CD4-positive, alpha-beta T cell treated with Interleukin-15 for 4 hours (primary cell): ENCODE results near the gene STAG2.
"Not testable (repeated sequence)": the region's sequence is repeated elsewhere in the genome, so short reads cannot be mapped to it uniquely, and the experiment has no call there.

ENCODE experiments used
- DNase-seq: peaks from one replicate; pipeline ENCODE4 v3.0.0-alpha.2; 2020; ENCODE audit warnings: low spot score

STAG2 gene

GRCh38 chrX:123961268-123962005, at the start of gene STAG2:
Gene STAG2, plus strand, starts transcription at chrX:123961706. Its CDS starts 60,922 bp downstream, at chrX:124022628.
- DNase-seq = peak; percentile 43

GRCh38 chrX:123917069-123917468, 44.4 kb upstream of the STAG2 start:
- DNase-seq = no peak

- DNase-seq = no peak
These were observed 43.3 kb upstream of the STAG2 start for GRCh38 chrX:123918106-123918721.

GRCh38 chrX:123920105-123920785, 41.3 kb upstream of the STAG2 start:
- no peak for DNase-seq

GRCh38 chrX:123923211-123923610, 38.3 kb upstream of the STAG2 start:
- DNase-seq = no peak

- DNase-seq = no peak
These were observed 37.3 kb upstream of the STAG2 start for GRCh38 chrX:123924186-123924585.

GRCh38 chrX:123927845-123928244, 33.7 kb upstream of the STAG2 start:
- DNase-seq = no peak

GRCh38 chrX:123932055-123932454, 29.5 kb upstream of the STAG2 start:
- DNase-seq = not testable (repeated sequence)

GRCh38 chrX:123943074-123943473, 18.4 kb upstream of the STAG2 start:
- DNase-seq = no peak

- no peak for DNase-seq
These were observed 18.0 kb upstream of the STAG2 start for GRCh38 chrX:123943488-123943887.

GRCh38 chrX:123949846-123950245, 11.7 kb upstream of the STAG2 start:
- no peak for DNase-seq

- DNase-seq = no peak
These were observed 2.0 kb upstream of the STAG2 start for GRCh38 chrX:123959281-123960063.

GRCh38 chrX:123960956-123961267, 594 bp upstream of the STAG2 start:
- DNase-seq = no peak

GRCh38 chrX:123962006-123962467, 531 bp downstream of the STAG2 start:
- peak; percentile 4 for DNase-seq

- peak; percentile 75 for DNase-seq
These were observed 1.4 kb downstream of the STAG2 start for GRCh38 chrX:123962794-123963373.

- DNase-seq = peak; percentile 1
These were observed 2.8 kb downstream of the STAG2 start for GRCh38 chrX:123964156-123964834.

- DNase-seq = no peak
These were observed 4.2 kb downstream of the STAG2 start for GRCh38 chrX:123965712-123966111.

GRCh38 chrX:123967497-123967896, 6.0 kb downstream of the STAG2 start:
- DNase-seq = no peak

- DNase-seq = no peak
These were observed 7.0 kb downstream of the STAG2 start for GRCh38 chrX:123968383-123969050.

- no peak for DNase-seq
These were observed 10.5 kb downstream of the STAG2 start for GRCh38 chrX:123971982-123972381.

- DNase-seq = no peak
These were observed 12.4 kb downstream of the STAG2 start for GRCh38 chrX:123973921-123974320.
